H1 (cell line): Measurements from ENCODE around the gene PIGK. TPM values are rescaled to one million over a fixed set of nuclear protein-coding genes. Genes with fewer than 3 reads are reported as not detected.
A peak's percentile ranks its signal among the peaks of the same experiment; 100 is the strongest.

Experiments used
- CTCF ChIA-PET: fragments of 300-600 bp; sonication (Branson Sonifier 250); formaldehyde crosslinking; loops from one replicate; lab custom pipeline; 2021; ENCODE audit not compliant: partially characterized antibody; lab: Charles Lee
- POLR2A ChIA-PET: fragments of 300-600 bp; sonication (Branson Sonifier 250); formaldehyde crosslinking; loops from one replicate; lab custom pipeline; 2021; ENCODE audit warnings: inconsistent platforms; ENCODE audit not compliant: partially characterized antibody; lab: Charles Lee
- DNase-seq, 2 experiments: peaks; one replicate each; pipeline versions ENCODE4 v3.0.0 to v3.0.0-alpha.2; 2010 to 2022; ENCODE audit warnings: low spot score in 2 of 2, low read depth in 1 of 2, mixed read lengths in 1 of 2
- FAIRE-seq: peaks from 2 replicates; lab custom pipeline; 2011; peaks lifted over from hg19 to GRCh38; lab: Jason Lieb, UNC
- H2AFZ ChIP-seq: 2 replicates; pipeline ENCODE4 v1.8.1; 2012; ENCODE audit warnings: low read length, inconsistent platforms
- H2AK5ac ChIP-seq: 2 replicates; pipeline ENCODE4 v1.6.1; 2013; ENCODE audit warnings: low read depth, low read length
- H2BK120ac ChIP-seq: replicated peaks from 2 replicates; pipeline ENCODE3; 2013; ENCODE audit warnings: low read depth, low read length, inconsistent platforms
- H2BK12ac ChIP-seq: 2 replicates; pipeline ENCODE4 v1.6.1; 2013; ENCODE audit warnings: low read depth, low read length
- H2BK15ac ChIP-seq: 2 replicates; pipeline ENCODE4 v1.6.1; 2013; ENCODE audit warnings: low read length
- H2BK20ac ChIP-seq: 2 replicates; pipeline ENCODE4 v1.6.1; 2013; ENCODE audit warnings: low read length
- H2BK5ac ChIP-seq: 2 replicates; pipeline ENCODE4 v1.6.1; 2013; ENCODE audit warnings: low read depth, low read length
- H3K14ac ChIP-seq: 2 replicates; pipeline ENCODE4 v1.6.1; 2013; ENCODE audit warnings: inconsistent platforms; ENCODE audit not compliant: insufficient read length
- H3K18ac ChIP-seq: 2 replicates; pipeline ENCODE4 v1.6.1; 2013; ENCODE audit warnings: low read length; ENCODE audit errors: extremely low read depth
- H3K23ac ChIP-seq: 2 replicates; pipeline ENCODE4 v1.6.1; 2013; ENCODE audit warnings: inconsistent platforms; ENCODE audit not compliant: insufficient read length
- H3K23me2 ChIP-seq: 2 replicates; pipeline ENCODE4 v1.6.1; 2013; ENCODE audit warnings: low read depth, low read length
- H3K27ac ChIP-seq: 2 replicates; pipeline ENCODE4 v1.6.1; 2011; ENCODE audit warnings: low read depth, low read length, inconsistent platforms
- H3K27me3 ChIP-seq, 4 experiments: replicated peaks in 1 of 4; 1 replicate in 1 of 4; 2 replicates in 3 of 4; pipeline versions ENCODE4 v1.6.1 to v1.8.1; 2011 to 2013; ENCODE audit warnings: low read length in 3 of 4, mild to moderate bottlenecking in 3 of 4, inconsistent platforms in 2 of 4, mixed read lengths in 2 of 4, moderate library complexity in 1 of 4; ENCODE audit not compliant: control insufficient read depth in 3 of 4, insufficient read depth in 3 of 4; ENCODE audit errors: extremely low read depth in 1 of 4
- H3K36me3 ChIP-seq, 4 experiments: 2 replicates each; pipeline versions ENCODE4 v1.6.1 to v1.8.1; 2011 to 2013; ENCODE audit warnings: mild to moderate bottlenecking in 4 of 4, low read length in 3 of 4, moderate library complexity in 2 of 4, control low read depth in 1 of 4, inconsistent platforms in 1 of 4; ENCODE audit not compliant: insufficient read depth in 4 of 4, control insufficient read depth in 2 of 4
- H3K4ac ChIP-seq: replicated peaks from 2 replicates; pipeline ENCODE3; 2013; ENCODE audit warnings: low read length, low read depth, mixed read lengths, inconsistent platforms; ENCODE audit not compliant: insufficient read length
- H3K4me1 ChIP-seq, 4 experiments: replicated peaks in 1 of 4; 1 replicate in 1 of 4; 2 replicates in 3 of 4; pipeline versions ENCODE4 v1.6.1 to v1.8.1; 2011 to 2013; ENCODE audit warnings: low read length in 3 of 4, inconsistent platforms in 2 of 4, mixed read lengths in 1 of 4; ENCODE audit not compliant: insufficient read depth in 4 of 4, control insufficient read depth in 3 of 4
- H3K4me2 ChIP-seq, 2 experiments: 2 replicates each; pipeline versions ENCODE4 v1.6.1 to v1.8.1; 2011 to 2013; ENCODE audit warnings: low read depth in 2 of 2, low read length in 2 of 2, control low read depth in 1 of 2, inconsistent platforms in 1 of 2, mild to moderate bottlenecking in 1 of 2; ENCODE audit not compliant: insufficient read depth in 1 of 2
- H3K4me3 ChIP-seq, 4 experiments: fragments of 200-600, 300-600 bp in 1 of 4; sonication (generic), shearing (Covaris generic), sonication (Bioruptor Twin) in 1 of 4; 2 replicates each; pipeline versions ENCODE4 v1.5.1 to v1.8.1; 2011 to 2016; ENCODE audit warnings: low read length in 4 of 4, low read depth in 3 of 4, control low read depth in 2 of 4, inconsistent platforms in 2 of 4, mild to moderate bottlenecking in 2 of 4, mixed read lengths in 1 of 4, moderate library complexity in 1 of 4; ENCODE audit not compliant: insufficient read depth in 2 of 4; ENCODE audit errors: extremely low read depth in 1 of 4
- H3K56ac ChIP-seq: replicated peaks from 2 replicates; pipeline ENCODE3; 2013; ENCODE audit warnings: low read depth, mild to moderate bottlenecking, mixed read lengths, low read length, inconsistent platforms; ENCODE audit not compliant: insufficient read length
- H3K79me1 ChIP-seq: 2 replicates; pipeline ENCODE4 v1.6.1; 2013; ENCODE audit warnings: low read depth, low read length, control low read depth
- H3K79me2 ChIP-seq, 2 experiments: 2 replicates each; pipeline versions ENCODE4 v1.6.1 to v1.8.1; 2012 to 2013; ENCODE audit warnings: low read length in 2 of 2, mild to moderate bottlenecking in 2 of 2, inconsistent platforms in 1 of 2; ENCODE audit not compliant: insufficient read depth in 2 of 2, control insufficient read depth in 1 of 2
- H3K9ac ChIP-seq, 4 experiments: replicated peaks in 1 of 4; 1 replicate in 1 of 4; 2 replicates in 3 of 4; pipeline versions ENCODE4 v1.6.1 to v1.8.1; 2011 to 2013; ENCODE audit warnings: low read depth in 3 of 4, low read length in 3 of 4, control low read depth in 2 of 4, mild to moderate bottlenecking in 2 of 4, moderate library complexity in 2 of 4, inconsistent platforms in 1 of 4; ENCODE audit errors: extremely low read depth in 1 of 4
- H3K9me3 ChIP-seq, 2 experiments: 2 replicates each; pipeline versions ENCODE4 v1.6.1 to v1.8.1; 2012 to 2013; ENCODE audit warnings: mild to moderate bottlenecking in 2 of 2, moderate library complexity in 2 of 2, control low read depth in 1 of 2, inconsistent platforms in 1 of 2, low read depth in 1 of 2, low read length in 1 of 2, mixed read lengths in 1 of 2; ENCODE audit not compliant: insufficient read depth in 2 of 2
- H4K20me1 ChIP-seq, 2 experiments: replicated peaks in 1 of 2; 2 replicates each; pipeline versions ENCODE3 to v1.8.1; 2011 to 2013; ENCODE audit warnings: inconsistent platforms in 2 of 2, low read length in 2 of 2, mild to moderate bottlenecking in 1 of 2; ENCODE audit not compliant: insufficient read depth in 2 of 2, control insufficient read depth in 1 of 2
- H4K5ac ChIP-seq: 2 replicates; pipeline ENCODE4 v1.6.1; 2013; ENCODE audit warnings: low read length, low read depth, mixed read lengths, inconsistent platforms; ENCODE audit not compliant: insufficient read length
- H4K8ac ChIP-seq: 2 replicates; pipeline ENCODE4 v1.8.0; 2013; ENCODE audit warnings: mild to moderate bottlenecking, moderate library complexity, low read length, inconsistent platforms; ENCODE audit not compliant: insufficient read depth; ENCODE audit errors: extremely low read depth
- H4K91ac ChIP-seq: replicated peaks from 2 replicates; pipeline ENCODE3; 2013; ENCODE audit warnings: low read length, mixed read lengths, inconsistent platforms; ENCODE audit not compliant: insufficient read length
- FOSL1 ChIP-seq: IDR thresholded peaks from 2 replicates; pipeline ENCODE4 v1.6.1; 2011; ENCODE audit warnings: mild to moderate bottlenecking, low read depth, low read length, moderate library complexity; ENCODE audit not compliant: insufficient read depth
- MAFK ChIP-seq: IDR thresholded peaks from 2 replicates; pipeline ENCODE4 v1.6.1; 2012; ENCODE audit warnings: low read depth, mild to moderate bottlenecking, improper control_type of control experiment, low read length
- RAD21 ChIP-seq, 2 experiments: IDR thresholded peaks in 1 of 2; conservative IDR thresholded peaks in 1 of 2; 2 replicates each; pipeline ENCODE4 v1.6.1; 2011; ENCODE audit warnings: low read depth in 2 of 2, low read length in 2 of 2, improper control_type of control experiment in 1 of 2, inconsistent platforms in 1 of 2, mild to moderate bottlenecking in 1 of 2, moderate library complexity in 1 of 2
- TEAD4 ChIP-seq: IDR thresholded peaks from 2 replicates; pipeline ENCODE4 v1.6.1; 2012; ENCODE audit warnings: low read depth, low read length, inconsistent platforms, mixed read lengths
- polyA plus RNA-seq, 7 experiments: library from polyadenylated mRNA; depleted of rRNA in 3 of 7; stranded (reverse) in 5 of 7; unstranded in 2 of 7; fragments of >200 nt in 5 of 7; fragments of 200-250 nt in 2 of 7; gene quantifications; 1 replicate in 5 of 7; 2 replicates in 1 of 7; 4 replicates in 1 of 7; pipeline versions ENCODE4 v1.2.1 to v1.2.3, GENCODE V29; 2011 to 2013; ENCODE audit warnings: missing spikeins in 2 of 7, mixed read lengths in 2 of 7
- total RNA-seq: library from RNA; stranded (reverse); fragmentation: NEBNext Ultra II Directional; extraction: Animal tissue kit (Norgen Biotek cat#: 25700); gene quantifications from 2 replicates; pipeline ENCODE4 v1.2.1, GENCODE V29; 2021

Gene PIGK
- total and polyA plus RNA-seq, 2 of the 8 experiments (the other 6 are each of a cell fraction or from before 2014, with no cell fraction given): 5.6 to 23.2 TPM

GRCh38 chr1:77200293-77200692 lies 18.9 kb downstream of the PIGK start:
- FAIRE-seq (no peak), DNase-seq (no peak)
- no peak for TF ChIP-seq TEAD4
- peak; percentile 19; the same call in 1 of the 2 replicates for TF ChIP-seq MAFK
- TF ChIP-seq RAD21 (IDR thresholded peaks at IDR 0.05 in 1 of 2, conservative IDR thresholded peaks at IDR 0.05 in 1 of 2; ENCODE audit: low read depth in 2 of 2, low read length in 2 of 2): no peak
- TF ChIP-seq FOSL1: no peak
- Histone ChIP-seq H4K5ac (no peak overlapping the region), H4K8ac (no peak overlapping the region), H4K20me1 (no peaks in the 10 kb centered on the region), H3K27me3 (no peaks in the 10 kb centered on the region), H2AFZ (no peak overlapping the region), H3K23ac (no peak overlapping the region), H2BK20ac (no peak overlapping the region), H2BK15ac (no peak overlapping the region), H3K79me1 (peaks cover 2% of the 10 kb centered on the region; the same call in 1 of the 2 replicates), H3K14ac (no peak overlapping the region), H3K4me2 (no peak overlapping the region), H4K91ac (no peak overlapping the region), H2AK5ac (no peak overlapping the region), H3K9ac (no peak overlapping the region), H2BK12ac (no peak overlapping the region), H3K79me2 (no peaks in the 10 kb centered on the region), H3K36me3 (peaks cover 0 to 2% (median 0%) of the 10 kb centered on the region in 4 experiments; a peak in 1 of 8 replicates), H3K23me2 (no peaks in the 10 kb centered on the region), H3K4me3 (no peak overlapping the region), H3K4ac (no peak overlapping the region), H3K4me1 (no peaks in the 10 kb centered on the region), H3K27ac (no peak overlapping the region), H3K9me3 (0 out of 4 replicates have a peak, but pooled peaks cover 0 to 2% of the 10 kb centered on the region in 2 experiments), H2BK120ac (no peak overlapping the region), H3K18ac (no peak overlapping the region), H3K56ac (no peak overlapping the region), H2BK5ac (no peak overlapping the region)
- ChIA-PET POLR2A (no interaction called here), CTCF (no interaction called here)
